Small intestine (tissue), 7 donors: ENCODE data around the gene CCDC88C. TPM values are rescaled to one million over a fixed set of nuclear protein-coding genes. Genes with fewer than 3 reads are reported as not detected.
"Not testable (repeated sequence)": the region's sequence is repeated elsewhere in the genome, so short reads cannot be mapped to it uniquely, and the experiment has no call there.

Experiments
- DNase-seq, 2 donors: peaks; one replicate each; pipeline versions ENCODE4 v3.0.0 to v3.0.0-alpha.2; 2013
- FAIRE-seq: peaks from 2 replicates; lab custom pipeline; 2012; peaks lifted over from hg19 to GRCh38; lab: Jason Lieb, UNC
- H3K27ac ChIP-seq, 3 donors: one replicate each; pipeline ENCODE4 v1.5.1; 2013; ENCODE audit warnings: low read length in 2 of 3, mild to moderate bottlenecking in 2 of 3, control low read depth in 1 of 3, inconsistent platforms in 1 of 3, low read depth in 1 of 3, moderate library complexity in 1 of 3
- H3K27me3 ChIP-seq, 3 donors: one replicate each; pipeline ENCODE4 v1.6.1; 2013; ENCODE audit warnings: low read length in 3 of 3, inconsistent platforms in 1 of 3; ENCODE audit not compliant: control insufficient read depth in 3 of 3, insufficient read depth in 3 of 3
- H3K36me3 ChIP-seq, 3 donors: one replicate each; pipeline ENCODE4 v1.6.1; 2013; ENCODE audit warnings: low read length in 3 of 3, inconsistent platforms in 1 of 3, low read depth in 1 of 3, mild to moderate bottlenecking in 1 of 3, moderate library complexity in 1 of 3; ENCODE audit not compliant: control insufficient read depth in 3 of 3, insufficient read depth in 2 of 3
- H3K4me1 ChIP-seq, 3 donors: one replicate each; pipeline ENCODE4 v1.6.1; 2013; ENCODE audit warnings: low read length in 2 of 3, inconsistent platforms in 1 of 3, low read depth in 1 of 3, mild to moderate bottlenecking in 1 of 3, moderate library complexity in 1 of 3; ENCODE audit not compliant: control insufficient read depth in 3 of 3, insufficient read depth in 2 of 3
- H3K4me3 ChIP-seq, 3 donors: one replicate each; pipeline ENCODE4 v1.5.1; 2013; ENCODE audit warnings: low read length in 3 of 3, control low read depth in 1 of 3, inconsistent platforms in 1 of 3, low read depth in 1 of 3, mild to moderate bottlenecking in 1 of 3, moderate library complexity in 1 of 3
- H3K9me3 ChIP-seq, 2 donors: one replicate each; pipeline ENCODE4 v1.6.1; 2013; ENCODE audit warnings: low read depth in 1 of 2, low read length in 1 of 2; ENCODE audit not compliant: control insufficient read depth in 2 of 2, insufficient read depth in 1 of 2
- WGBS, 3 donors: extraction: QIAGEN DNeasy Blood & Tissue Kit; methylation state at CpG; one replicate each; pipeline ENCODE4 v1.1.7; 2013; 5-methylcytosine and 5-hydroxymethylcytosine counted together
- polyA plus RNA-seq, 4 donors: library from polyadenylated mRNA; stranded (reverse) in 3 of 4; unstranded in 1 of 4; fragments of 200-250 nt in 3 of 4; fragments of 120-200 nt in 1 of 4; gene quantifications; one replicate each; pipeline versions ENCODE4 v1.2.1 to v1.2.3, GENCODE V29; 2013
- donor health status: healthy with polysubstance abuse.
- donor health status: control.
- donor health status: control.
- donor health status: Bipolar disorder and iron deficiency.
- donor health status: healthy.

The CCDC88C gene
- polyA plus RNA-seq, 4 donors, result 13.2 to 25.9 (median 18.3) TPM

GRCh38 chr14:91425531-91425944, 7.9 kb upstream of the CCDC88C start:
- DNase-seq, result peak in 1 of 2 donors; percentile 57
- H3K4me3 ChIP-seq, H3K9me3 ChIP-seq, FAIRE-seq, H3K27me3 ChIP-seq, H3K27ac ChIP-seq, H3K36me3 ChIP-seq: not testable (repeated sequence)
- WGBS, 3 donors, result 50 to 81% (median 65%) methylated on average over 9 of the region's 9 CpGs
- H3K4me1 ChIP-seq, result peaks cover 0 to 11% (median 4%) of the 10 kb centered on the region in 3 donors

DNA sequence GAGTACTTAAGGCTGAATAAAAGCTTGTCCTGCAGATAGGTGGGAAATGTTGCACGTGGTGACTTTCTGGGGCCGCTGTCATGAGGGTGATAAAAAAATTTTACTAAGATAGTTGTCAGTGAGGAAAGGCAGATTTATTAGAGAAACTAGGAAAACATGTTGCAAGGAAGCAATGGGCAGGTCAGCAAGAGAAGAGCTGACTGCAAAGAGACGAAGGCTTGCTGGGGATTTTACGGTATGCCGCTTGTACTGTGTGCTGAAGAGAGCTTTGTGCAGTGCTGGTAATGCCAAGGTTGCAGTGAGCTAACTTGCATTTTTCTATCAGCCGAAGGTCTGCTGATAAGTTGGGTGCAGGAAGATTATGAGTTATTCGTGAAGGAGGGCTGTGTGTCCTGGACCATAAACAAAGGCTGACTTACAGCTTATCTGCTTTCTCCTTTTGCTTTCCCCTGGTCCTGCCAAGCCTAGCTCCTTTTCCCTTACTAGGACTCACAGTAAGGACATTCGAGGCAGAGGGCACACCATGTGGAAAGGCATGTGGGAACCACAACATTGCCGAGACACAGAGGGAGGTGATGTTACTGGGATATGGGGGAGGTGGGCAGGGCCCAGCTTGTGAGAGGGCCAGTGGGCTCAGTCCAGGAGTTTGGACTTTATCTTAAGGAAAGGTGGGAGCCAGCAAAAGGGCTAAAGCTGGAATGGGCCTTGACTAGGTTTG, 7.4 kb upstream of the CCDC88C start:
- no peak for FAIRE-seq
- Histone ChIP-seq H3K9me3 (no peaks in the 10 kb centered on the region), H3K27me3 (no peaks in the 10 kb centered on the region), H3K4me3 (no peak overlapping the region), H3K4me1 (peaks cover 0 to 11% (median 4%) of the 10 kb centered on the region in 3 donors), H3K36me3 (no peaks in the 10 kb centered on the region), H3K27ac (peak overlapping the region in 1 of 3 donors; percentile 59)
- WGBS, 3 donors, result 30 to 61% (median 34%) methylated on average over 9 of the region's 9 CpGs
- peak; percentile 50 to 76 for DNase-seq

DNA sequence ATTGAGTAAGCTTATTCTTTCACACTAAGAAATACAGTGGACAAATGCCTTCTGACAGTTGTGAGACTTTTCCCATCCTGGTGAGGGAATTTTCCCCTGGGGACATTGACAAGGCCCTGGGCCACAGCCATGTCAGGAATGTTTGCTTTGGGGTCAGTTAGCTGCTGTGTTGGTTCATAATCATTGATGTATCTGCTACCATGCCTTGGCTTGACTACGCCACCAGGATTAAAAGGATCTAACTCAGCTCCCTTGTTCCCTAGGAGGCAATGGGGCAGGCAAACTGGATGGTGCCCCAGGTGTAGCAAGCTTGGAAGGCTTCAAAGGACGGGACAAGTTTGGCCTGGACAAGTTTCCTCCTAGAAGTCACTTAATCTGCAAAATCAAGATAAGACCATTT, 3.1 kb upstream of the CCDC88C start:
- Histone ChIP-seq H3K4me1 (peaks cover 0 to 25% (median 4%) of the 10 kb centered on the region in 3 donors), H3K4me3 (no peak overlapping the region), H3K9me3 (no peaks in the 10 kb centered on the region), H3K36me3 (no peaks in the 10 kb centered on the region), H3K27ac (no peak overlapping the region), H3K27me3 (no peaks in the 10 kb centered on the region)
- 80 to 92% (median 88%) methylated on average over 2 of the region's 2 CpGs for WGBS, 3 donors
- DNase-seq, result no peak
- no peak for FAIRE-seq

DNA sequence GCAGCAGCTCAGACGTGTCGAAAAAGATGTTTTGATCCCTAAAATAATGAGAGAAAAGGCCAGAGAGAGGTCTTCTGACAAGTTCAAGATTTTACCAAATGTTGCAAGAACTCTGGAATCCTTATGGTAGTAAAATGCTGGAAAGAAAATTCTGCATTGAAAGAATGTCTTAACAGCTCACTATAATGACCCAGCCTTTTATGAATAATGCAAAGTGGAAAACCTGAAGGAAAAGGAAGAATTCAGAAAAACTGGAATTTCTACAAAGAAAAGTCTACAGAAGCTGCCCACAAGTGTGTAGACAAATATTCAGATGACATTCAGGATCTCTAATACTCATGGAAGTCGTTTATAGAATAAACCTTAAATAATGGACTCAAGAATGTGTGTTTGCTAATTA, 1.8 kb upstream of the CCDC88C start:
- no peak overlapping the region for H3K27ac ChIP-seq
- peaks cover 0 to 21% (median 3%) of the 10 kb centered on the region in 3 donors for H3K4me1 ChIP-seq
- DNase-seq, result no peak
- no peaks in the 10 kb centered on the region for H3K36me3 ChIP-seq
- no peak overlapping the region for H3K4me3 ChIP-seq
- 36 to 56% (median 48%) methylated on average over 3 of the region's 3 CpGs for WGBS, 3 donors
- H3K27me3 ChIP-seq, result no peaks in the 10 kb centered on the region
- no peak for FAIRE-seq
- no peaks in the 10 kb centered on the region for H3K9me3 ChIP-seq

GRCh38 chr14:91419044-91419397, 1.4 kb upstream of the CCDC88C start:
- H3K36me3 ChIP-seq, result no peaks in the 10 kb centered on the region
- H3K9me3 ChIP-seq, result no peaks in the 10 kb centered on the region
- H3K27me3 ChIP-seq, result no peaks in the 10 kb centered on the region
- 28 to 36% (median 36%) methylated on average over 12 of the region's 12 CpGs for WGBS, 3 donors
- FAIRE-seq (no peak), DNase-seq (no peak)
- peaks cover 0 to 26% (median 4%) of the 10 kb centered on the region in 3 donors for H3K4me1 ChIP-seq
- no peak overlapping the region for H3K27ac ChIP-seq
- no peak overlapping the region for H3K4me3 ChIP-seq

GRCh38 chr14:91418387-91419043, 895 bp upstream of the CCDC88C start:
- peak overlapping the region in 2 of 3 donors; percentile 37 to 92 for H3K4me3 ChIP-seq

DNA sequence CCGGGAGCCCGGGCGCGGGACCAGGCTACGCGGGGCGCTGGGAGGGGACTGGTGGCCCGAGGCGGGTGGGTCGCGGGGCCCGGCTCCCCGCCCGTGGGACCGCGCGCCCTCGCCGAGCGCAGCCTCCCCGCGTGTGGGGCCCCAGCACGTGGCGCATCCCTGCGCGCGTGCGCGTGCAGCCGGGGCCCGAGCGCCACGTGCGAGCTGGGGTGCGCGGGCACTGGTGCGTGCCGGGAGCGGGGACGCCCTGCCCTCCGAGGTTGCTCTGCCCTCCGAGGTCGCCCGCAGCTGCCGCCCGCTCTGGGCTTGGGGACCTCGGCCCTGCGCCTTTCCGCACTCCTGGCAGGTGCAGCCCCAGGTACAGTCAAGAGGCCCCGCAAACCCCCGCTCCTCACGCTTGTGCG, 365 bp upstream of the CCDC88C start:
- H3K4me1 ChIP-seq, result peaks cover 3 to 34% (median 9%) of the 10 kb centered on the region in 3 donors
- H3K36me3 ChIP-seq, result no peaks in the 10 kb centered on the region
- no peaks in the 10 kb centered on the region for H3K27me3 ChIP-seq
- WGBS, 3 donors, result 0 to 1% (median 0%) methylated on average over 22 to 53 of the region's 53 CpGs
- H3K9me3 ChIP-seq, result no peaks in the 10 kb centered on the region
- FAIRE-seq (no peak), DNase-seq (peak; percentile 67 to 90)
- H3K4me3 ChIP-seq, result peak overlapping the region; percentile 20 to 92 (median 37)
- peak overlapping the region in 2 of 3 donors; percentile 61 to 71 for H3K27ac ChIP-seq

More at GRCh38 chr14:91418387-91419043, 895 bp upstream of the CCDC88C start:
- Histone ChIP-seq H3K9me3 (no peaks in the 10 kb centered on the region), H3K27ac (peak overlapping the region; percentile 42 to 71 (median 61)), H3K27me3 (no peaks in the 10 kb centered on the region), H3K4me1 (peaks cover 3 to 30% (median 9%) of the 10 kb centered on the region in 3 donors), H3K36me3 (no peaks in the 10 kb centered on the region)
- DNase-seq (peak; percentile 65 to 85), FAIRE-seq (no peak)
- WGBS, 3 donors, result 0 to 1% (median 1%) methylated on average over 41 to 42 of the region's 42 CpGs

- no peaks in the 10 kb centered on the region for H3K36me3 ChIP-seq
- 1 to 9% (median 1%) methylated on average over 19 of the region's 19 CpGs for WGBS, 3 donors
These were observed 888 bp downstream of the CCDC88C start for GRCh38 chr14:91416744-91417119.

More at GRCh38 chr14:91416744-91417119, 888 bp downstream of the CCDC88C start:
- Histone ChIP-seq H3K4me1 (peaks cover 3 to 34% (median 9%) of the 10 kb centered on the region in 3 donors), H3K9me3 (no peaks in the 10 kb centered on the region), H3K4me3 (peak overlapping the region; percentile 67 to 92 (median 77)), H3K27ac (peak overlapping the region; percentile 54 to 89 (median 63)), H3K27me3 (no peaks in the 10 kb centered on the region)
- DNase-seq (peak; percentile 55), FAIRE-seq (no peak)
